Activated CD8-positive, alpha-beta T cell treated with anti-CD3 and anti-CD28 coated beads for 36 hours (primary cell): ENCODE data around the gene TM9SF1. TPM values are rescaled to one million over a fixed set of nuclear protein-coding genes. Genes with fewer than 3 reads are reported as not detected.

Experiments used
- ATAC-seq: fragments of 200-7000 bp; cut with Tn5 transposase; one replicate; pipeline ENCODE4 v1.10.0; 2021; ENCODE audit warnings: mild to moderate bottlenecking, moderate library complexity
- CTCF ChIA-PET: fragments of 350-600 bp; sonication (Branson Sonifier 250); formaldehyde crosslinking; loops from one replicate; lab custom pipeline; 2021; ENCODE audit warnings: antibody characterized with exemption; lab: Charles Lee
- POLR2A ChIA-PET: fragments of 350-600 bp; sonication (Branson Sonifier 250); formaldehyde crosslinking; loops from one replicate; lab custom pipeline; 2021; ENCODE audit warnings: antibody characterized with exemption; lab: Charles Lee
- DNase-seq: peaks from one replicate; pipeline ENCODE4 v3.0.0-alpha.2; 2020
- H3K27ac Mint-ChIP-seq: one replicate; pipeline ENCODE4 v1.8.0; 2021; ENCODE audit warnings: mild to moderate bottlenecking, mixed read lengths
- H3K27me3 Mint-ChIP-seq: one replicate; pipeline ENCODE4 v1.8.0; 2021; ENCODE audit warnings: mixed read lengths
- H3K36me3 Mint-ChIP-seq: one replicate; pipeline ENCODE4 v1.8.0; 2021; ENCODE audit warnings: low read depth, mixed read lengths
- H3K4me1 Mint-ChIP-seq: one replicate; pipeline ENCODE4 v1.8.0; 2021; ENCODE audit warnings: low read depth, mixed read lengths
- H3K4me3 Mint-ChIP-seq: one replicate; pipeline ENCODE4 v1.8.0; 2021; ENCODE audit warnings: mild to moderate bottlenecking, moderate library complexity, mixed read lengths
- H3K9me3 Mint-ChIP-seq: one replicate; pipeline ENCODE4 v1.8.0; 2021; ENCODE audit warnings: mixed read lengths
- intact Hi-C: fragments of 100-400 bp; cut with micrococcal nuclease; formaldehyde crosslinking; loops from one replicate; pipeline ENCODE4 v1.10.0; 2022
- total RNA-seq, 2 experiments: library from RNA; stranded (reverse); gene quantifications; one replicate each; pipeline ENCODE4 v1.2.3, GENCODE V29; 2021
- TF ChIP-seq, protein P1 (sequence below): fragments of 200-600 bp; IDR thresholded peaks from one replicate; pipeline ENCODE4 v1.8.0; 2022; ENCODE audit warnings: antibody characterized with exemption, mild to moderate bottlenecking

Gene TM9SF1
- total RNA-seq, 2 experiments from 2014 or later = 16.3 to 18.0 TPM

- ATAC-seq (no peak), DNase-seq (no peak)
- CTCF ChIA-PET = interaction anchor here (1.0 to 27.8 kb wide), 5 partner anchors 21 to 146 kb away, joined by 3 to 873 read pairs (median 4); partner anchors contain the start of genes CIDEB, DHRS1, LTB4R and LTB4R2
- Mint-ChIP-seq H3K27me3 (no peaks in the 10 kb centered on the region), H3K9me3 (no peaks in the 10 kb centered on the region), H3K27ac (peak overlapping the region; percentile 9), H3K4me1 (peaks cover 64% of the 10 kb centered on the region), H3K4me3 (no peak overlapping the region), H3K36me3 (peaks cover 57% of the 10 kb centered on the region)
- TF ChIP-seq, protein P1, sequence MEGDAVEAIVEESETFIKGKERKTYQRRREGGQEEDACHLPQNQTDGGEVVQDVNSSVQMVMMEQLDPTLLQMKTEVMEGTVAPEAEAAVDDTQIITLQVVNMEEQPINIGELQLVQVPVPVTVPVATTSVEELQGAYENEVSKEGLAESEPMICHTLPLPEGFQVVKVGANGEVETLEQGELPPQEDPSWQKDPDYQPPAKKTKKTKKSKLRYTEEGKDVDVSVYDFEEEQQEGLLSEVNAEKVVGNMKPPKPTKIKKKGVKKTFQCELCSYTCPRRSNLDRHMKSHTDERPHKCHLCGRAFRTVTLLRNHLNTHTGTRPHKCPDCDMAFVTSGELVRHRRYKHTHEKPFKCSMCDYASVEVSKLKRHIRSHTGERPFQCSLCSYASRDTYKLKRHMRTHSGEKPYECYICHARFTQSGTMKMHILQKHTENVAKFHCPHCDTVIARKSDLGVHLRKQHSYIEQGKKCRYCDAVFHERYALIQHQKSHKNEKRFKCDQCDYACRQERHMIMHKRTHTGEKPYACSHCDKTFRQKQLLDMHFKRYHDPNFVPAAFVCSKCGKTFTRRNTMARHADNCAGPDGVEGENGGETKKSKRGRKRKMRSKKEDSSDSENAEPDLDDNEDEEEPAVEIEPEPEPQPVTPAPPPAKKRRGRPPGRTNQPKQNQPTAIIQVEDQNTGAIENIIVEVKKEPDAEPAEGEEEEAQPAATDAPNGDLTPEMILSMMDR = no peak
- POLR2A ChIA-PET = interaction anchor here (1.0 to 2.4 kb wide), 4 partner anchors 10 to 75 kb away, joined by 3 to 17 read pairs (median 4); partner anchors contain the start of genes CHMP4A and LTB4R
- intact Hi-C loops = no loop called here
Measured at GRCh38 chr14:24236689-24237462, 41.6 kb upstream of the TM9SF1 start.

- TF ChIP-seq, protein P1 = no peak
- H3K27me3 Mint-ChIP-seq = no peaks in the 10 kb centered on the region
- H3K9me3 Mint-ChIP-seq = no peaks in the 10 kb centered on the region
- H3K36me3 Mint-ChIP-seq = peaks cover 56% of the 10 kb centered on the region
- H3K4me3 Mint-ChIP-seq = no peak overlapping the region
- intact Hi-C loops = no loop called here
- ChIA-PET CTCF (interaction anchor here (1.2 to 27.8 kb wide), 6 partner anchors 7 to 75 kb away, joined by 3 to 873 read pairs (median 13); partner anchors contain the start of genes CIDEB, DHRS1, IRF9 and LTB4R), POLR2A (interaction anchor here (1.1 to 2.4 kb wide), 4 partner anchors 22 to 76 kb away, joined by 3 to 17 read pairs (median 4); partner anchors contain the start of genes CHMP4A and LTB4R)
- peak overlapping the region; percentile 65 for H3K27ac Mint-ChIP-seq
- H3K4me1 Mint-ChIP-seq = peaks cover 66% of the 10 kb centered on the region
- ATAC-seq = no peak
- no peak for DNase-seq
Measured at GRCh38 chr14:24235804-24236688, 40.8 kb upstream of the TM9SF1 start.

DNA sequence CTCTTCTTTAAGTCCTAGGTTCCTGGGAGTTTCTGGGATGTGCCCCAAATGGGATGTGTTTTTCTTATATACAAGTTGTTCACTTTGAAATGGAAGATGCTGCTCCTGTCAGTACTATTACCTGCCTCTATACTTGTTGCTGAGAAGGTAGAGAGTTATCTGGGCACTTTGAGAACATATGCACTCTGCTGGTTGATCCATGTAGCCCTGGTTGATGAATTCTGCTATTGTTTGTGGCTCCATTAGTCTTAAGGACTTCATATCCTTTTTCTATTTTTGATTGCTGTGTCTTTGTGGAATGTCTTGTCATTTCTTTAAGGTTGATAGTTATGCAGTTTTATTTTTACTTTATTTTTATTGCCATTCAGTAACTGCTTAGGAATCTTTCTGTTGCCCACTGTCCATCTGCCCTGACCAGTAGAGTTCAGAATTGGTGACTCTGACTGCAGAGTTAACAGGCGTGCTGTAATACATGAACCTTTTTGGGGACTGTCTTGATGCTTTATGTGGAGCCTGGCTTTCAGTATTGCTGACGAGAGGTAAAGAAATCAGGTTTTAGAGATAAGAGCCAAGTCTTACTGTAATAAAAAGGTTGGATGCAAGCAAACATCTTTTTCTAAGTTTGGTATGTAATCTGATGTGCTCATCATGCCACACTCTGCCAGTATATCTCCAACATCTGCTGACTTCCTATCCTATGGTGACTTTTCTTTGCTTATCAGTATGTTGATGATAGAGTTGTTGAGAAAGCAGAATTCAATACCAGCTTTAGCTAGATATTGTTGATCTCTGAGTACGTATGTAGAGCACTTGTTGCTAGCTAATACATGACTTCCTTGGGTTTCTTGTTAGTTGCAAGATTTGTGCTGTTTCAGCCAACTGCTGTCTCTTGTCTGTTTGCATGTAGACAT lies 39.1 kb upstream of the TM9SF1 start:
- H3K27me3 Mint-ChIP-seq = no peaks in the 10 kb centered on the region
- no peaks in the 10 kb centered on the region for H3K9me3 Mint-ChIP-seq
- ChIA-PET POLR2A (interaction anchor here (0.6 to 2.4 kb wide), 12 partner anchors 8 to 206 kb away, joined by 3 to 17 read pairs (median 3); partner anchors contain the start of genes CHMP4A, DHRS1, IRF9 and LTB4R), CTCF (interaction anchor here (0.8 to 27.8 kb wide), 9 partner anchors 8 to 99 kb away, joined by 3 to 873 read pairs (median 4); partner anchors contain the start of genes CIDEB, DHRS1, IRF9 and LTB4R)
- peak overlapping the region; percentile 93 for H3K4me3 Mint-ChIP-seq
- intact Hi-C loops = no loop called here
- TF ChIP-seq, protein P1 = no peak
- DNase-seq (no peak), ATAC-seq (no peak)
- H3K36me3 Mint-ChIP-seq = peaks cover 40% of the 10 kb centered on the region
- peak overlapping the region; percentile 23 for H3K27ac Mint-ChIP-seq
- H3K4me1 Mint-ChIP-seq = peaks cover 52% of the 10 kb centered on the region

GRCh38 chr14:24233538-24233866 lies 38.3 kb upstream of the TM9SF1 start:
- POLR2A ChIA-PET = interaction anchor here (0.6 to 2.3 kb wide), 8 partner anchors 8 to 206 kb away, joined by 3 to 15 read pairs (median 3); partner anchors contain the start of genes DHRS1, NOP9 and TINF2
- TF ChIP-seq, protein P1 = no peak
- no peak for ATAC-seq
- DNase-seq = peak; percentile 35
- intact Hi-C loops = no loop called here
- peak overlapping the region; percentile 93 for H3K4me3 Mint-ChIP-seq
- no peaks in the 10 kb centered on the region for H3K27me3 Mint-ChIP-seq
- peaks cover 48% of the 10 kb centered on the region for H3K4me1 Mint-ChIP-seq
- CTCF ChIA-PET = interaction anchor here (1.2 to 27.8 kb wide), 5 partner anchors 9 to 100 kb away, joined by 4 to 873 read pairs (median 18); partner anchors contain the start of genes CIDEB, DHRS1, IRF9 and LTB4R
- peaks cover 35% of the 10 kb centered on the region for H3K36me3 Mint-ChIP-seq
- peak overlapping the region; percentile 96 for H3K27ac Mint-ChIP-seq
- H3K9me3 Mint-ChIP-seq = no peaks in the 10 kb centered on the region
